ENCODE data around the gene TMEM53. TPM values are rescaled to one million over a fixed set of nuclear protein-coding genes. Genes with fewer than 3 reads are reported as not detected.
"Not testable (repeated sequence)": the region's sequence is repeated elsewhere in the genome, so short reads cannot be mapped to it uniquely, and the experiment has no call there.

The TMEM53 gene
- total RNA-seq = 1.5 and 2.1 TPM in 2 replicates

DNA sequence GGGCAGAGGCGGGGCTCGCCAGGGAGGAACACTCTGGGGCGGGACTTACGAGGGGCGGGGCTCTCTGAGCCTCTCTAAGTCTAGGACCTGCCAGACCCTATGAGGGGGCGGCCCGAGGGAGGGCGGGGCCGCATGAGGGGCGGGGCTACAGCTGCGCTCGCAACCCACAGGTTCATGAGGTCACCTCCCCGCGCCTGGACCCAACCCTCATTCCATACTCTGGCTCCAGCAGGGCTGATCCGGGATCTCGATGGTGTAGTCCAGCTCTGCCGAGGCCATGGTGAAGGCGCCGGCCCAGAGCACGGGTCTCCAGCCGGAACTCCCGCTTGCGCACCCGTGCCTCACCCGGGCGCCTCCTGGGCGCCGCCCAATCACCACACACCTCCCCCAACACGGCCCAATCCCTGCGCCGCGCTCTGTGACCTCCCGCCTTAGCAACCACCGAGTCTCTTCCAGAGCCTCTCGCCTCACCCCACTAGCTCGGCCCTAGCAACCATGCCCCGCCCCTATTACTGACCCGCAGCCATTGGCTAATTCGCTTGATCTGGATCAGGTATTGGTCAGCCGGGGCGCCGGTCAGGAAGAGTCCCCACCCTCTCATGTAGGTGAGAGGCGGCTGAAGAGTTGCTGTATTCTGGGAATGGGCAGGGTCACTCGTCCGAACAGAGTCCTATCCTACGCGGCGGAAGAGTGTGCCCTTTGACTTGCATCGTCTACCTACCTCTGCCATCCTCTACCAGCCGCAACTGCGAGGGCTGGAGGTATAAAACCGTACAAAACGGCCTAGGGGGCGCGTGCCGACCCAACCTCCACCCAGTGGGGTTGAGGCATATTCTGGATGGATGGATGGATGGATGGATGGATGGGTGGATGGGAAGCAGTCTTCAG, at the start of gene TMEM53, which contains the start of gene ARMH1:
Gene TMEM53 (minus strand): TSS at position 369 of the 888 bp plus-strand sequence. CDS start 90 bp downstream, at position 279.
Gene ARMH1 (plus strand): TSS at position 602 of the 888 bp plus-strand sequence. CDS start 14,984 bp downstream, outside the sequence.
- DNase-seq (ENCODE audit: low read depth, low spot score) = peak; percentile 94

DNA sequence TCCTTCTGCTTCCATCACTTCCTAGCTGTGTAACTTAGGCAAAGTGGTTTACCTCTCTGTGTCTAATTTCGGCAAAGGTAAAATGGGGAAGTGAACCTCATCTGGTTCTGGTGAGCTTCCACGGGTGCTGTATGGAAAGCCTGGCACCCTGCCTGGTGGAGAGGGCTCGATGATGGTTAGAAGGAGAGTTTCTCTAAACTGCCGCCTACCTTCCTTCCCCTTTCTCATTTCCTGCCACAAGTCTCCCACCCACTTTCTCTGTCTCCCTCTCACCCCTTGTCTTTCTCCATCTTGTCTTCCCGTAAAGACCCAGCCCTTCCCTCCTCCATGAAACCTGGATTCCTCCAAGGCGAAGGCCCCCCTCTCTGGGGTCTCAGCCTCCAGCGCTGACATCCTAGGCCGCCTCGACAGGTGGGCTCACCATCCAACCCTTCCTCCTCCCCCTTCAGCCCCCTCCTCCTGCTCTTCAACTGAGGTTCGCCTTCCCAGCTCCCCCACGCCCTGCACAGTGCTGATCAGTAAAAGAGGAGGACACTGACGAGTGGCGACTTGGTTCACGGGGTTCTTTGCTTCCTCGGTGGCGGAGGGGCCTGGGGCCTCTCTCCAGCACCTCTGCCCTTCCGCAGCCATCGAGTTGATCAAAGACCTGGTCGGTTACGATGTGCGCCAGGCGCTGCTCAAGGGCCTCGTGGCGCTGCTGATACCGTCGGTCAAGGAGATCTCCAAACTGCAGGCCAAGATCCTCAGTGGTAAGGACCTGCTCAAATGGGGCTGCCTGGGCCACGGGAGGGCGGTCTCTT, 49.4 kb upstream of the TMEM53 start:
- DNase-seq (ENCODE audit: low read depth, low spot score) = no peak

DNA sequence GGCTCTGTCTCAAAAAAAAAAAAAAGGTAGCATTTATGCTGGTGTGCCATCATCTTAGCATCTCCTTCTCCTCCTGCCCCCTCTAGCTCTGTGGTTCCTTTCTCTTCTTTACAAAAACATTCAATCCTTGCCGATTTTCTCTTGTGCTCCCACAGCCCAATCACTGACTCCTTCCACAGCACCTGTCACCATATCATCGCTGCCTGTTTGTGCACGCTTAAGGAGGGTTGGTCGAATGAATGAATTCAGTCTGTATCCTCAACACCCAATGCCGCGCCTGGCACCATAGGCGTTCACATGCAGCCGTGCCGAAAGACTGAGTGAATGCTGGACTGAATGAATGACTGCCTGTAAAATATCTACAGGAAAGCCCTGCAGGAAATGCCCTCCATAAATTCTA, 48.8 kb upstream of the TMEM53 start:
- no peak for DNase-seq (ENCODE audit: low read depth, low spot score)

DNA sequence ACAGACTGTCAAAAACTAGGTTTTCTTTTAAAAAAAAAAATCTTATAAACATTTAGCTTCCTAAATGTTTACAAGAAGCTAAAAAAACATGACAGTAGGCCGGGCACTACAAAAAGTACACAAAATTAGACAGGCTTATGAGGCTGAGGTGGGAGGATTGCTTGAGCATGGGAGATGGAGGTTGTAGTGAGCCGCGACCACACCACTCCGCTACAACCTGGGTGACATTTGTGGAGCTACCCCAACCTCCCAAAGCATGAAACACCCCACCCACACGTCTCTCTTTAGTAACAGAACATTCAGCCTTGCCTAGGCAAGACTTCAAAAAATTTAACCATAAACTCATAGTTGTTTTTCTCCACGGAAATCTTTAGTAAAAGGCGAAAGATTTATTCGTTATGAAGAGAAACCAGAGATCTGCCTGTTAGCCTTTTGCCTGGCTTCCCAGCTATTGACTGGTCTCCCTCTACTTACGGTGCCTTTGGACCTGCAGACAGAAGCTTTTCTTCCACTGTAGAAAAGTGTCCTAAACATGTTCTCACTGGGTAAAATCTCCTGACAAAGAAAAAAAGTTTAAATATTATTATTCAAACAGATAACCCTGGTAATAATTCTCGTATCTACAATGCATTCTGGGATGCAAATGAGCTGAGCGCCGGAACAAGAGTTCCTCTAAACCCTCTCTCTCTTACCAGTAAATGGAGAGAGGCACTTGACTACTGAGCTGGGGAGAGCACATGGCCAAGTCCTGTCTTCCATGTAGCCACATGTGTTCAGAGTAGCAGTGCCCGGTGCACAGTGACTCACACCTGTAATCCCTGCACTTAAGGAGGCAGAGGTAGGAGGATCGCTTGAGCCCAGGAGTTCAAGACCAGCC, 47.4 kb upstream of the TMEM53 start:
- no peak for DNase-seq (ENCODE audit: low read depth, low spot score)

DNA sequence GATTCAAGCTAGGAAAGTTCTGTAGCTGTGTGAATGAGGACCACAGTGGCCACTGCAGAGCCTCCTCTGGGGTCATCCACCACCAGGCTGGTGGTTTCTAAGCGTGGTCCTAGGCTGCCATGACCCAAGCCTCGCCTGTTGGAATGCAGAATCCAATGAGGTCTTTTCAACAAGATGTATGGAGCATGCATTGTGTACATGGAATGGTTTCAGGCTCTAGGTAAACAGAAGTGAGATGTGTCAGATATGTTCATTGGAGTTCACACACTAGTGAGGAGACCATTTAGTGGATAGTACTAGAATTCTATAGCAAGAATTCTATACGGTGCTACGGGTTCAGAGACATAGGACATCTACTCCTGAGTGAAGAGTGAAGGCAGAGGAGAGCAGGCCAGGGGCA, 46.0 kb upstream of the TMEM53 start:
- DNase-seq (ENCODE audit: low read depth, low spot score) = no peak

DNA sequence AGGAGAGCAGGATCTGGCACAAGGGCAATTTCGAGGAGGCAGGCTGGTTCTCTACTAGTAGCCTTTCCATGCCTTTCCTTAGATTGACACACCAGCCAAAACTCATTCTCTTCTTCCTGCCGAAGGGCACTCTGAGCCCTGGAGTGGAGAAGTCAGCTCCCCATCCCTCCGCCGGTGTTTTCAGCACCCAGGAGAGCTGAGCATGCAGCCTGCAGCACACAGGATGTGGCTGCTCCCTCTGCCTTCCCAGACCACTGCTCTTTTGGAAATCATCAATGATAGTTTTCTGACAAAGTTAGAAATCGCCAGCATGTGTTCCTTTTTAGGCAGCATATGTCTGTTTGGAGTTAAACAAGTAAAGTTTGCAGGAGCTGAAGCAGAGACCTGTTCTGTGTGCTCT, 45.0 kb upstream of the TMEM53 start:
- no peak for DNase-seq (ENCODE audit: low read depth, low spot score)

DNA sequence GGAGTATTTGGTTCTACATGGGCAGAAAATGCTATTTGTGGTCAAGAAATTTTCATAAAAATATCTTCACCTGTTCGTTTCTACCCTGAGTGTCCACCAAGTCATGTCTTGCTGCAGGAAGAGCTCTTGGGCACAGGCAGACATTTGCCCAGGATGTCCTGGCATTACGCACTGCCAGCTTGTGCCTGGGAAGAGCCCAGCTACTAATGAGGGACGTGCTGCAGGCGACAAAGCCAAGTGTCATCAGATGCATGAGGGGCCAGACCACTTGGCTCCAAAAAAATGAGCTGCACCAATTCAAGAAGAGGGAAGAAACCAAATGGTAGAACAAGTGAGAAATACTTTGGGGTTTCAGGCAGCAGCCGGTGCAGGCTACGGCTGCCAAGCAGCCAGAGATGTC, 43.8 kb upstream of the TMEM53 start:
- DNase-seq (ENCODE audit: low read depth, low spot score) = no peak

DNA sequence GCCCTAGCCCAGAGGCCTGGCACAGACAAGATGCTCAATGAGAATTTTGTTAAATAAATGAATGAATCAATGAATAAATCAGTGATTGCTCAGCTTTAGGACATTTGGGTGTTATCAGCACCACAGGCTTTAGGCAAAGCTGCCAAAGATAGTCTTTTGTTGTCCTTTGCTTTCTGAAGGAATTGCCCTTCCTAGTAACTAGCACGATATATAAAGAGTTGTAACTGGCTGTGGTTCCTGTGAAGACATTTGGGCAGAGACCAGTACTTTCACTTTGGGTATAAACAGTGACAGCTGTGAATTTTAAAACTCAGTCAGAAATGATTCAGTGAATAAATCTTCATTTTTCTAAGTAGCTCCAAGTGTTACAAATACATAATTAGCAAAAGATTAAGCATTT, 43.4 kb upstream of the TMEM53 start:
- no peak for DNase-seq (ENCODE audit: low read depth, low spot score)

DNA sequence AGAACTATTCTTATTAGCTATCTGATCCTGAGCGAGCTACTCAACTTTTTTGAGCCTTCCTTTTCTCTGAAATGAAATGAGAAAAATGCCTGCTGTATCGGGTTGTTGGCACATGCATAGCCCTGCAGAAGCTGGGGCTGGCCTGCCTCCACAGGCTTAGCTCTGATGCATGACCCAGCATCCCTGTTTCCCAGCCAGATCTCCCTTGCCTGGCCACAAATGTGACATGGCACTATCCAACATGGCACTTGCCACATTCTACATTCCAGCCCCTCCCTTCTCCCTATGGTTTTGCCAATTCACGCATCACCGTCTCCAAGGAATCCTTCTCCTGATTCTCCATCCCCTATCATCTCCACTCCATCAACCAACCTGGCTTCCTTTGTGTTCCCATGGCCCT, 42.9 kb upstream of the TMEM53 start:
- no peak for DNase-seq (ENCODE audit: low read depth, low spot score)

DNA sequence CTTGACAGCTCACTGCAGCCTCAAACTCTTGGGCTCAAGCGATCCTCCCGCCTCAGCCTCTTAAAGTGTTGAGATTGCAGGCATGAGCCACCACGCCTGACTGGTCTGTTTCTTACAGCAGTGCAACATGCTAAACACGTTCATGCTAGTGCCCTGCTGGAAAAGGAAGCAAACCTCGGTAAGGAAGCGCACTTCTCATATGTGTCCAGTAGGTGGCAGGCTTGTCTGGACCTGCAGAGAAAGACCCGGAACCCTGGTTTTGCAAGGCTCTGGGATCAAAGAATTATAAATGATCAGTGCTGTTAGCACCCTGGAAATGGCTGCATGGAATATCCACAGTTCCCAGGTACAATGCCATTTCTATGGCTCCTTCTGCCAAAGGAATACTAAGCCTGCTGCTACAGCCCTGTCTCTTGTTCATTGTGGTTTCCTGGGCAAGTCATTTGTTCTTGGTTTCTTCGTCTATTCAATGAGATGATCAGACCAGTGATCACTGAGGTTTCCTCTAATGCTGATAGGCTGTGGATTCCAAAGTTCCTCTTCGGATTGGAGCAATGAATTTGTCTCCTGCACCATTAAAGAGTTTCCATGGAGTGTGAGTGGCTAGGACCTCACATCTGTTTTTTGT, 40.8 kb upstream of the TMEM53 start:
- DNase-seq (ENCODE audit: low read depth, low spot score) = no peak

DNA sequence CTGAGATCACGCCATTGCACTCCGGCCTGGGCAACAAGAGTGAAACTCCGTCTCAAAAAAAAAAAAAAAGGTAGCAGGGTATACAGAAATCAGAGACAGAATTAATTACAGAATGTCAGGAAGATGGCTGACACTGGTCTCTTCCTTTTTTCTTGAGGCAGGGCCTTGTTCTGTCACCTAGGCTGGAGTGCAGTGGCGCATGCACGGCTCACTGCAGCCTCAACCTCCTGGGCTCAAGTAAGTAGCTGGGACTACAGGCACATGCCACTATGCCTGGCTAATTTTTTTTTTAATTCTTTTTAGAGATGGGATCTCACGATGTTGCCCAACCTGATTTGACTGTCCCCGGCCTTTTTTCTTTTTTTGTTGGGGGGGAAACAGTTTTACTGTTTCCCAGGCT, 40.3 kb upstream of the TMEM53 start:
- DNase-seq (ENCODE audit: low read depth, low spot score) = no peak

DNA sequence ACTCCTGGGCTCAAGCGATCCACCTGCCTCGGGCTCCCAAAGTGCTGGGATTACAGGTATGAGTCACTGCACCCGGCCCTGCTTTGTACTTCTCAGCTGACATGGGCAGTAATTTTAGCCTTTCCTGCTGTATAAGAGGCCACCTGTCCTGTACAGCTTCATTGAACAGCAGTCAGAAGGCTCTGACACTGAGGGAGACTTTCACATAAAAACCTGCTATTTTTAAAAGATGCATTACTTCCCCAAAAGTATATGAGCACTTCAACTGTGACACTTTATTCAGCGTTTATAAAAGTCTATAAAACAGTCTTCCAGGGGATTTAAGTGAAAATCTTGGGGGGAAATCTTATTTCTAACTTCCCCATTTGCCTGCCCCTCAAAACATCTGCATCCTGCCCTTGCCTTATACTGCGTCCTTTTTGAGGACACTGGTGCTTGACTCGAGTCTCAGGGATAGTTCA, 39.1 kb upstream of the TMEM53 start:
- no peak for DNase-seq (ENCODE audit: low read depth, low spot score)

DNA sequence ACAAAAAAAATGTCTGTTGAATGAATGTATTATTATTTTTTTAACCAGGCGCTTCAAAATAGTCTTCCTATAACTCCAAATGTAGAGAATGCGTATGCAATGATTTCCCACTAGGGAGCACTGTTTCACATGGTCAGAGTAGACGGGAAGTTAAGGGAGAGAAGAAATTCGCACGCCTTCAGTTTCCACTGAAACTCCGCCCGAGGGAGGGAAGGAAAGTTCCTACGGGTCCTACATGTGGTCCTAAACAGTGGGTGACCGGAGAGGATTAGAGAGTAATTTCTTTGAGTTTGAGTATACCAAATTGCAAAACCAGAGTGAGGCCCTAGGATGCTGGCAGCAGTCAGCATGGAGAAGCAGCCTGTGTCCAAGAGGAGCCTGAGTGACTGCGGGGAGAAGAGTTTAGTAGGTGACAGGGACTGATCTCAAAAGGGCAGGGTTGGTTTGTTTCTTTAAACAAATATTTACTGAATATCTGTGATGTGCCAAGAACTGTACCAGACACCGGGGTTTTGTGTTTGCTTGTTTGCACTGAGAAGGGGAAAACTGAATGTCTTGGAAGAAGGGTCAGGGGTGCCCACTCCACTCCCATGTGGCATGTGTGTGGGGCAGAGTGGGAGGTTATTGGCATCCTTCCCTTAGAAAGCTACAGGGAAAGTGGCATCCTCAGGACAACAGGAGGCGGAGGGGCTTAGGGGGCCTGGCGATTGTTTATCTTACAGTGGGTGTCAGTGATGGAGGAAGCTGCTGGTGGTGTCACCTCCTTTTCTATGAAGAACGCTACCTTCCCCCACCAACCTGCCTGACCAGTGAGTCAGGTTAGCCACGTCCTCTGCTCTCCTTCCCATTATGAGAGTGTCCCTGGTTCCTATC, 33.9 kb upstream of the TMEM53 start:
- DNase-seq (ENCODE audit: low read depth, low spot score) = no peak

DNA sequence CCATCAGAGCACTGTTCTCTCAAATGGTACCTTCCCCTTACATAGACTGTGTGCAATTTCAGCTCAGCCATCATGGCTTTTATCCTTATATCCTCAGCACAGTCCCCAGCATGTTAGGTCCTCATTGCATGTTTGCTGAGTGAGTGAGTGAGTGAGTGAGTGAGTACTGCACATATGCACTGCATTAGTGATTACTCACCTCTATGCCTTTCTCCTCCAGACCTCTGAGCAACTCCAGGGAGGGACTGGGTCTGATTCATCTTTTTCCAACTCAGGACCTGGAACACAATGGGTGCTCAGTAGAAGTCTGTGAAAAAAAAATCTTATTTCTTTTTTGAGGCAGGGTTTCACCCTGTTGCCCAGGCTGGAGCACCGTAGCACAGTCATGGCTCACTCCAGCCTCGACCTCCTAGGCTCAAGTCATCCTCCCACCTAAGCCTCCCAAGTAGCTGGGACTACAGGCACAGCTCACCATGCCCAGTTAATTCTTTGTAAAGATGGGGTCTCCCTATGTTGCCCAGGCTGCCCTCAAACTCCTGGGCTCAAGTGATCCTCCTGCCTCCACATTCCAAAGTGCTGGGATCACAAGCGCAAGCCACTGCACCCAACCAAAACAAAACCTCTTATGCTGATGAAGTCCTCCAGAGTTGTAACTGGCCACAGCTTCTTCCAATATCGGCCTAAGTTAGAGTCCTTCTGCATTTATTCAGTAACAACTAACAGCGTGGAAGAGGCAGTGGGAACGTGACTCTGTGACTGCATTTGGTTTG, 33.0 kb upstream of the TMEM53 start:
- DNase-seq (ENCODE audit: low read depth, low spot score) = no peak

DNA sequence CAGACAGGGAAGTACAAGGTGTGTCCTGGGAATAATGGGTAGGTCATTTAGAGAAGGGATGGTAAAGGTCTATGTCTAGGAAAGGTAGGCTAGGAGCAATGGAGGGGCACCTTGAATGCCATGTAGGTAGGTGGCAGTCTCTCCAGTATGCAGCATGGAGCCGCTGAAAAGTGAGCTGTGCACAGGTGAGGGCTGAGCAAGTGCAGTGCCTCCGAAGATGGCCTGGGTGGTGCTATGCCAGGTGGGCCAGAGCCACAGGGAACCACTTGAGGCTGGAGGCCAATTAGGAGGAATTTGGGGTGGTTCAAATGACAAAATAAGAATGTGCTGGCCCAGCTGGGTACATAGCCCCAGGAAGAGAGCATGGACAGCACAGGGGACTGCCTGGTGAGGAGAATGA, 31.7 kb upstream of the TMEM53 start:
- no peak for DNase-seq (ENCODE audit: low read depth, low spot score)

DNA sequence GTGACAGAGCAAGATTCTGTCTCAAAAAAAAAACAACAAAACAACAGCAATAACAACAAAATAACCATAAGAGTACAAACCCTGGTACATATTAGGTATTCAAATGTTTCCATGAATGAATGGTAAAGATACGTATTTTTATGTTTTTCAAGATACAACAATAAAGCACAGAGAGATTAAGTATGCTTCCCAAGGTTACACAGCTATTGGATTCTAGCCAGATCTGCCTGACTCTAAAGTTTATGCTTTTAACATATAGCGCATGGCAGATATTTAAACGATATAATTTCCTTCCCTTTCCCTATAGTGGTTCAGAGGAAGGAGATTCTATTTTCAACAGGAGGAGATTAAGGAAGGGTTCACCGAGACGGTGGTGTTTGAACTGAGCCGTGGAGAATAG, 31.2 kb upstream of the TMEM53 start:
- DNase-seq (ENCODE audit: low read depth, low spot score) = no peak

DNA sequence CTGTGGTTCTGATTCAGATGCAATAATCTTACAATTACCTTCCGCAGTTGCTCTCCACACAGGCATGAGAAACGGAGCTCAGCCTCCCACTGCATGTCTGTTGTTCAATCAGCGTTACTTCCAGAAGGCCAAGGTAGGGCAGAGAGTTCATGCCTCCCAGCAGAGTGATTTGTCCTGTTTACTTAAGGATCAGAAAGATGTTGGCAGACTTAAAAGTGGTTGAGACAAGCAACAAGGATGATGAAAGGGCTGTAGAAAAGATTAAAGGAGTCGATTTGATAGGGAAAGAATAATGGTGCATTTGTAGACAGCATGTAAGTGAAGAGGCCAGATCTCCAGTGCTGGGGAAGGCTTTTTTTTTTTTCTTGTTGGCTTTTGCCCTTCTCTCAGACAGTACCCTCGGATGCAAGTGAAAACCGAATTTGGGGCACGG, 26.9 kb upstream of the TMEM53 start:
- DNase-seq (ENCODE audit: low read depth, low spot score) = no peak

DNA sequence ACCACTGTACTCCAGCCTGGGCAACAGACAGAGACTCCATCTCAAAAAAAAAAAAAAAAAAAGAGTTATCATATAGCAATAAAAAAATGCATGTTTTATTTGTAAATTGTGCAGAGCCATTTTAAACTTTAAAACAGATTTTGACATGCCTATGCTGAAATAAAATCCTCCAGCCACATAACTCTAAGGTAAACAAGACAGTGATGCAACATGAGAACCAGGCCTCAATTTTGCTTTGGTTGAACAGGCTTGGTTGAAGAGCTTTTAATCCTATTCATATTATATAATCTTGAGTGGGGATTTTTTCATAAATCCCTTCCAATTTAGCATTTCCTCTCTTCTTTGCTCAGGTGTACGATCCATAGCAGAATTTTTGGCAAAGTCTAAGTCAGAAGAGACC, 26.3 kb upstream of the TMEM53 start:
- DNase-seq (ENCODE audit: low read depth, low spot score) = no peak

DNA sequence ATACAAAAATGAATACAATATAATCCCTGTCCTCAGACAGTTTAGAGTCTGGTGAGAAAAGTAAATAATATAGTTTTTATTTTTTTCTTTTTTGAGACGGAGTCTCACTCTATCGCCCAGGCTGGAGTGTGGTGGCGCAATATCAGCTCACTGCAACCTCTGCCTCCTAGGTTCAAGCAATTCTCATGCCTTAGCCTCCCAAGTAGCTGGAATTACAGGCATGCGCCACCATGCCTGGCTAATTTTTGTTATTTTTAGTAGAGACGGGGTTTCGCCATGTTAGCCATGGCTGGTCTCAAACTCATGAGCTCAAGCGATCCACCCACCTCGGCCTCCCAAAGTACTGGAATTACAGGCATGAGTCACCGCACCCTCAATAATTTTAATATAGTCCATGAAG, 25.1 kb upstream of the TMEM53 start:
- not testable (repeated sequence) for DNase-seq (ENCODE audit: low read depth, low spot score)

All from pulmonary artery endothelial cell (primary cell).